Kidney tubule cell (primary cell): ENCODE results near the gene PLCB3.
"Not testable (repeated sequence)": the region's sequence is repeated elsewhere in the genome, so short reads cannot be mapped to it uniquely, and the experiment has no call there.

Experiments used
- DNase-seq: peaks from one replicate; pipeline ENCODE4 v3.0.0-alpha.2; 2018; ENCODE audit warnings: low spot score

PLCB3 gene

DNA sequence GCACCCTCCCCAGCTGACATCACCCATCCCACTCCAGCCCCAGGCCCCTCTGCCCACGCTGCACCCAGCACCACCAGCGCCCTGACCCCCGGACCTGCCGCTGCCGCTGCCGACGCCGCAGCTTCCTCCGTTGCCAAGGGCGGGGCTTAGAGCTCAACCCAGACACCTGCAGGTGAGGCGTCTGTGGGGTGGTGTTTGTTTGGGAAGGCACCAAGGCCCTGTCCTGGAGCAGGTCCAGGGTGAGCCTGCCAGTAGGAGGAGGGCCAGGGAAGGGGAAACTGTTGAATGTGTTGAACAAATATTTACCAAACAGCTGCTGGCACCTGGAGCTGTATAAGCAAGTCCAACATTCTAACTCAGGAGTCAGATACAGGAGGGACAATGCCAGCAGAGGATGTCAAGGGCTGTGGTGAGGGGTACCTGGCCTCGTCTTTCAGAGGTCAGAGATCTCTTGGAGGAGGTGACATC is 13.8 kb upstream of the PLCB3 start:
- DNase-seq: peak; percentile 42

DNA sequence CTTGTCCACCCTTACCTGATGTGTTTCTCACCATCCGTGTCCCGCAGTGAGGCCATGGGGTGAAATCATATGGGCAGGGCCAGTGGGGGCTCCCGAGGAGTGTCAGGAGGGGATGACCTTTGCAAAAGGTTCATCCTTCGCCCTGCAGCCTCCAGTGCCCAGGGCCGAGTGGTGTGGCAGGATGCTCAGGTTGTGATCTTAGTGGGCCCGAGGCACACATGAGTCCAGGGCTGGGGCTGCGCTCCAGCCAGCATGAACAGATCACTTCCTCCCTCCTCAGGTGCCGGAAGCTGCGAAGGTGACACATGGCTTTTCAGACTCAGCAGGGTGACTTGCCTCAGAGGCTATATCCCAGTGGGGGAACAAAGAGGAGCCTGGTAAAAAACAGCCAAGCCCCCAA is 13.3 kb upstream of the PLCB3 start:
- no peak for DNase-seq

DNA sequence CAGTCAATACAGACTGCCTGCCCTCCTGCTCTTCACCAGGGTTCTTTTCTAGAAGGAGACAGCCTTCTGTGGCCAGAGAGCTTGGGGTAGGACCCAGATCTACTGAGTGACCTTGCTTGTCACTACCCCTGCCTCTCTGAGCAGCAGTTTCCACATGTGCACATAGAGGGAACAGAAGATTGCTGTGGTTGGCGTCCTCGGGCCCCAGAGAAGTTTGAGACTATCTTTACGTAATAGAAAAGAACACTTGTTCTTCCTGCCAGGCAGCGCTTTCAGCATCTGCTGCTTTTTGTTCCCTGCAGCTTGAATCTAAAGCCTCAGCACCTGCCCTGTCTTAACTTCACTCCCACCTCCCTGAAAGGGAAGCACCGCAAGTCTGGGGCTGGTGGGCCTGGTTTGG is 12.3 kb upstream of the PLCB3 start:
- DNase-seq: no peak

DNA sequence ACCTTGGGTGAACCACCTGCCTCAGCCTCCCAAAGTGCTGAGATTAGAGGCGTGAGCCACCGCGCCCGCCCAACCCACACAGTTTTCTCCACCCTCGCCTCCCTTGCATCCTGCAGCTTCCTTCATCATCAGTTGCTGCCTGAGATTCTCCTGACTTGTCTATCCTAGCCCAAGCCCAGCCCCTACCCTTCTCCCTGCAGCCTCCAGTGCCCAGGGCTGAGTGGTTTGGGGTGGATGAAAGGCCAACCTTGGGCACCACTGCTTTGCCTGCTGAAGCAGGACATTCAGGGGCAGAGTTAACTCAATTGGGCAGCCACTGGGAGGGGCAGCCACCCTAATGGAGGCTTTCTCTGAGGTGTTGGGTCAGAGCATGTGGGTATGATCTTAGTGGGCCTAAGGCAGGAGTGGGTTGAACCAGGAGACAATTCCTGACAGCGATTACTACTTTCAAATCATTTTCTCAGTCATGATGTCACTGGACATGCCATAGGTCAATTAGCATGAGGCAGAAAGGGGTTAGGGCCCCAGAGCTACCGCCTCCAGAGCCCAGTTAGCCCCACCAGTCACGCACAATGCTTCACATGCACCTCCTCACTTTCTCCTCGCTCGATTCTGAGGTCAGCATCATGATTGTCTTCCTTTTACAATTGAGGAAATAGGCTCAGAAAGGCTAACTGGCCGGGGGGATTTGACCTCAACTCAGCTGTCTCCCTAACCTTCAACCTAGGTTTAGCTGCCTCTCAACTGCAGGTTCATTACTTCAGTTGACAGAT is 11.5 kb upstream of the PLCB3 start:
- DNase-seq: no peak

DNA sequence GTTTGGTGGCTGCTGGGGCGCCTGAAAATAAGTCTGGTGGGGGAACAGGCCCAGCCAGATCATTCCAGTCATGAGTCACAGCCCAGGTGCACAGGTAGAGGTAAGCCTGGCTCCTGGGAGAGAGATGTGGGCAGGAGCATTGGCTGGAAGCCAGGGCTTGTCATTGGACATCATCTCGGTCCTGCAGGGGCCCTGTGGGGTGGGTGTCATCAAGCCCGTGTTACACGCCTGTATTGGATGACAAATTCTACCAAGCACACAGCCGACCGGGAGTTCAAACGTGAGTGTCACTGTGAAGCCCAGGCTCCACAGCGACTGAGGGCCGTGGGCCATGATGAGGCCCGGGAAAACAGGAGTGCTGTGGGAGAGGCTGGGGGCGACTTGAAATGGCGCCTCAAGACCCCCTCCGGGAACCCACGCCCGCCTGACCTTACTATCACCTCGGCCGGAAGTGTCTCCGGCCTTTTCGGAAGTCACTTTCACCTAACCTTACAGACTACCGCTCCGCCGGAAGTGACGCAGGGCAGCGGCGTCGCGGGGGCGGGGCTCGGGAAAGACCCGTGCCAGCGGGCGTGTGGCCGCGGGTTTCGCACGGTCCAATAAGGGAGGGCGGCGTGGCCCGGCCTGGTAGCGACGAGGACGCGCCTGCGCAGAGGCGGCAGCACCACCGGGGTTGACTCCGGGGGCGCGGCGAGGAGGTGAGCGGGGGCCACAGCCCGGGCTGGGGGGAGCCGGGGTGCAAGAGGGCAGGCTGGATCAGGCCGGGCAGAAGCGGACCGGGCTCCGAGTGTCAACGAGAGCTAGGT is 10.7 kb upstream of the PLCB3 start, which contains the start of gene FKBP2:
Gene FKBP2 (plus strand): TSS at position 661 of the 806 bp plus-strand sequence. CDS start 1,293 bp downstream, outside the sequence.
- DNase-seq: peak; percentile 97

DNA sequence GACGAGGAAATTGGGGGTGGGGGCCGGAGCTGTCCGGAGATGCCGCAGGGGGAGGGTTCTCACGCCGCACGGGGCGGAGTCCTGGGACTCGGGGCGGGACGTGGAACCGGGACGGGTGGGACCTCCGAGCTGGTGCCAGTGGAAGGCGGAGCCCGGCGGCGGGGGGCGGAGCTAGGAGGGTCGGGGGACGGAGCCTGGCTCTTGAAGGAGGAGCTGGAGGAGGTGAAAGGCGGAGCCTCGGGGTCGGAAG is 10.2 kb upstream of the PLCB3 start:
- DNase-seq: peak; percentile 99

DNA sequence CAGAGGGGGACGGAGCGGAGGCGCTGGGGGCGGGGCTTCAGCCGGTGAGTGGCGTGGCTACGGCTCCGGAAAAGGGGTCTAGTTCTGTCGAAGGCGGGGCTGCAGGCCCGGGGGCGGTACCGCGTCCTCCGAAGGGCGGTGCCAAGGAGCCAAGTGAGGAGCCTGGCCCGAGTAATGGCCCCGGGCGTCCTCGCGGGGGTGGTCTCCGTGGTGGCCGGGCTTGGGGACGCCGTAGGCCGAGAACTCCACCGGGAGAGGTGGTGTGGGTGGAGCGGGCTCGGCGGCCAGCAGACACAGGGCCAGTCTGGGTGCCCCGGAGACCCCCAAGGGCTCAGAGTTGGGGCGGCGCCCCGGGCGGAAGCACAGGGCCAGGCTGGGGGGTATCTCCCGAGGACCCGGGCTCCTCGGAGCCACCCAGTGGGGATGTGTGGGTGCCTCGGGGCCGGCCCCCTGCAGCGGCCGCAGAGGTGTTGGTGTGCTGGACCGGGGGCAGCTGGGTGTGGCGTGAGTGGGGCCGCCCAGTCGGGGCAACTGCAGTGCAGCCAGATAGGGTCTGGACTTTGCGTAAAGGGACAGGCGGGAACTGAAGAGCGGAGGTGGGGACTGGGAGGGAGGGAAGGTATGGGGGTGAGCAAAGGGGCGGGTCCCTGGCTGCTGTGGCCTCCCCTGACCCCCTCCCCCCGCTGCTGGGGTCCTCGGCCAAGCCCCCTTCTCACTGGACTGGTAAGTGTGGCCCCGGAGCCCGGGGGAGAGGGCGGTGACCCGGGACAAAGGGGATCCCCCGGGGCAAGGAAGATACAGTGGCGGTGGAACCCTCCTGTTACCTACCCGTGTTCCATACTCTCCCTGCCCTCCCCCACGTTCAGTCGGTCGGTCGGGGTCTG is 9.6 kb upstream of the PLCB3 start:
- DNase-seq: peak; percentile 58

DNA sequence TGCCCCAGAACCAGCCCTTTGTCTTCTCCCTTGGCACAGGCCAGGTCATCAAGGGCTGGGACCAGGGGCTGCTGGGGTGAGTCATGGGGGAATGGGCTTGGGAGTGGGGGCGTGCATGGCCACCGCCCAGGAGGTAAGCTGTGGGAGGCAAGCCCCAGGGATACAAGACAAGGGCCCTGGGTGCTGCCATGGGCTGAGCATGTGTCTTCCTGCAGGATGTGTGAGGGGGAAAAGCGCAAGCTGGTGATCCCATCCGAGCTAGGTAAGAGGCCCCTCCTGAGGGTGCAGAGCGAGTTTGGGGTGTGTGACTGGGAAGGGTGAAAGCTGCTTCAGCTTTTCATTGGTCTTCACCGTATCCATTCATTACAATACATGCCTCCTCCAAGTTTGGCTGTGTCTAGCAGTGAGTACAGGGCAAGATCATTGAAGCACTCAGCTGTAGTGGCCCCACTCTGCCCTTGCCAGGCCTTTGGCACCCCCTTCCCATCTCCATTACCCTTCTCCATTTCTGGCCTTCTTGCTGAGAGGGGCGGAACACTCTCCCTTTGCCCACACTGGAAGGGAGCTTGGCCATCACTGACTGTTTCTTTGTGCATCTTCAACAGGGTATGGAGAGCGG is 8.0 kb upstream of the PLCB3 start:
- DNase-seq: peak; percentile 33

DNA sequence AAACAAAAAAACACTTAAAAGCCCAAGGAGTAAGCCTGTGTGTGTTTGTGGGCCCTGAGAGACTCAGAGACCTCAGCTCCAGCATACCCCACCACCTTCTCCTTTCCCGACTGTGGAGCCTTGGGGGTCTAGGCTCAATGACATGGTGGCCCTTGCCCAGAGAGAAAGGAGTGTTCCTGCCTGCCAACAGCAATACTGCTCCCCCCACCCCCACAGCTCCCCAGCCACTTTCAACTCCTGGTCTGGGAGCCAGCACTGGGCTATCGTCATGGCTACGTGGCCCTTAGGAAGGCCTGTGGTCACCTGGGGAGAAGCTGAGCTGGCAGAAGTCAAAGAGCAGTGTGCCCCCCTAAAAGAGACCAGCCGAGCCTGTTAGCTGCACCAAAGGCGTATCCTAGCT is 7.2 kb upstream of the PLCB3 start:
- no peak for DNase-seq

DNA sequence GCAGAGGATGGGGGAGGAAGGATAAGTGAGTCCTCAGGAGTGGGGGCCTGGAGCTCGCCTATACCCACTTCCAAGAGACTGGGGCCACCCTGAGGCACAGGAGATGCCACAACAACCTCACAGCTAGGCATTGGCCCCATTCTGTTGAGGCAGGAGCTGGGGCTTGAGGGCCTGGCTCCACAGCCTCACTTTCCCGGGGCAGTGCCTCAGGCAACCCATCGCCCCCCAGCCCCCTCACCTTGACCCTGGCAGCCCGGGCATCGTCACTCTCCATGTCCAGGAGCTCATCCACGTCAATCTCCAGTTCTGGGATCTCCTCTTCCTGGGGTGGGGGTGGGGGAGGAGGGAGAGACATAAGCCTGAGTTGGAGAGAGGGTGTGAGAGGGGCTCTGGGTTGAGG is 6.4 kb upstream of the PLCB3 start:
- no peak for DNase-seq

DNA sequence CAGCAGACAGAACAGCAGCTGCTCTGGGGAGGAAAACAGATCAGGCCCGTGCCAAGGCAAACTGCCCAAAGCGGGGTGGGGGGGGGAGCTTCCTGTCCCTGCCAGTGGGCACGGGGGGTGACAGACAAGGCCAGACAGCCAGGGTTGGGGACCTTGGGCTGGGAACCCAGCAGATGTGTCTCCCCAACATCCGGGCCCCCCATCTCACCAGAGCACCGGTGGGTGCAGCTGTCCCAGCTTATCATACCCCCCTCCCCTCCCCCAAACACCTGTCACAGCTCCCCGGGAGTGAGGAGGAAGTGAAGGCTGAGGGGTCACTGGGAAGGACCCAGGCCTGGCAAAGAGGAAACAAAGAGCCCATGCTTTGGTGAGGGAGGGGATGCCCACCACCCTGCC is 5.9 kb upstream of the PLCB3 start:
- peak; percentile 46 for DNase-seq

DNA sequence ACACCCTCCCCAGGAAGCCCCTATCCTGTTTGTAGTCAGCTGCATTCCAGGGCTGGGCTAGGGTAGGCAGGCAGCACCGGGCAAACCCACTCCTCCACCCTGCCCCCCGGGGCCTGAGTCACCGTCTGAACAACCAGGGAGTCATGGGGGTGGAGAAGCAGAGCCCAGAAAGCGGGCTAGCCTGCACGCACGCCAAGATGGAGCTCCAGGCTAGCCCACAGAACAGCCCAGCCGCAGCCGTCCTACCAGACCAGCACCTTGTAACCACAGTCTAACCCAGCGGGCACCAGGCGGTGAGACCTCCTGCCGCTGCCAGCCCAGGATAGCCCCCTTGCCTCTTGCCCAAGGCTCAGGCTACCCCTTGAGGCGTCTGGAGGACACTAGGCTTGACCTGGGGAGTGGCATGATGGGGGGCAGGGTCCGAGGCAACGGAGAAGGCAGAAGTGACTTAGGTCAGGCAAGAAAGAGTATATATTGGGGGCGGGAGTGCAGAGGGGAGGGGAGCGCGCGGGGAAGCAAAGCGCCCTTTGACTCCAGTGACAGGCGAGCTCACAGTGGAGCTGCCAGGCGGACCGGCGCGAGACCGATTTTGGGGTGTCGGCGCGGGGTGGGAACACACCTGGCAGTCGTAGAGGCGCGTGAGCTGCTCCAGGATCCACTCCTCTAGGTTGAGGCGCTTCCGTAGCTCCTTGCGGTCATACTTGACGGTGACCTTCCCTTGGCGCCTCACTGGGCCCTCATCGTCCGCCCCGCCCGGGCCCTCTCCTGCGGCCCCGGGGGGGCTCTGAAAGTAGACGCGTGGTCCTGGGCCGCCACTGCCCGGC is 5.3 kb upstream of the PLCB3 start:
- DNase-seq: peak; percentile 96

DNA sequence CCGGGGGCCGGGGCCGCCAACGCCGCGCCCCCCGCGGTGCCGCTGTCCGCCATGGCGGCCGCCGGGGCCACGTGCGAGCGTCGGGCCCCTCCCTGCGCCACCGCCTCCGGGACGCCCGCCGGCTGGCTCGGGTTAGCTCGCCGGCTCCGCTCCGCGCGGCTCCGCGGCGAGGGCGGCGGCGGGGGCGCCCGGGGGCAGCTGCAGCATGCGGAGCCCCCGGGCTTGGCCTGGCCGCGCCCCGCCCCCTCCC is 4.8 kb upstream of the PLCB3 start:
- DNase-seq: not testable (repeated sequence)

DNA sequence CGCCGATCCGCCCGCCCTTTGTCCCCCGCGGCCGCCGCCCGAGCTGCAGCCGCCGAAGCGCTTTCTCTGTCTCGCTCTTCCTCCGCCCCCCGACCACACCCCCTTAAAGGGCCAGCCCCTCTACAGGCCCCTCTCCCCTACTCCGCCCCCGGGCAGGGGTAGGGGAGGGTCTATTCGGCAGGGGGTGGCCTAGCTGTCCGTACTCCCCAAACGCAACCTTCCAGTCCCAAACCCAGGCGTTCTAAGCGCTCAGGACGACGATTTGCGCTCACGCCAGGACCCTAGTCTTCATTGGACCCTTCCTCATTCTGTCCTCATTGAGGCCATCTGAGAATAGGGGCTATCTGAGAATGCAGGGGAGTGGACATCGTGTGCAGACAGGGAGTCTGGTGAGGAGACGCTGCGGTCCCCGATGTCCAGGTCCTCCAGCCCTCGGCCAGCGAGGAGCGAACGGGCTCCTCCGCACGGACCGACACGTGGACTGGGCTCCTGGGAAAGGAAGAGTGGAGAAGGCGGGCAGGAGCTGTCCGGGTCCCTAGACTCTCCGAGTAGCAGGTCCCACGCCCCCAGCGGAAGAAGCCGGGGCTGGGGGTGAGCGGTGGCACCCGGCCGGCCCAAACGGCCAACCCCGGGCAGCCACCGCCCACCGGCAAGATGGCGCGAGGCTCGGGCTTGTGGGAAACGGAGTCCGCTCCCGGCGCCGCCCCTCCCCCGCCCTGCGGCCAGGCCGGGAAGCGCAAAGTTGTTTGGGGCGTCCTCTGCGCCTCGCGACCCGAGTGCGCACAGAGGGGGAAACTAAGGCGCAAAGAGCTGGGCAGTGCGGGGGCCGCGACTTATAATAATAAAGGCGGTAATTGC is 4.2 kb upstream of the PLCB3 start, which contains the start of gene PPP1R14B:
Gene PPP1R14B (minus strand): TSS at position 73 of the 858 bp plus-strand sequence. CDS start 270 bp downstream, outside the sequence.
- DNase-seq: peak; percentile 89

DNA sequence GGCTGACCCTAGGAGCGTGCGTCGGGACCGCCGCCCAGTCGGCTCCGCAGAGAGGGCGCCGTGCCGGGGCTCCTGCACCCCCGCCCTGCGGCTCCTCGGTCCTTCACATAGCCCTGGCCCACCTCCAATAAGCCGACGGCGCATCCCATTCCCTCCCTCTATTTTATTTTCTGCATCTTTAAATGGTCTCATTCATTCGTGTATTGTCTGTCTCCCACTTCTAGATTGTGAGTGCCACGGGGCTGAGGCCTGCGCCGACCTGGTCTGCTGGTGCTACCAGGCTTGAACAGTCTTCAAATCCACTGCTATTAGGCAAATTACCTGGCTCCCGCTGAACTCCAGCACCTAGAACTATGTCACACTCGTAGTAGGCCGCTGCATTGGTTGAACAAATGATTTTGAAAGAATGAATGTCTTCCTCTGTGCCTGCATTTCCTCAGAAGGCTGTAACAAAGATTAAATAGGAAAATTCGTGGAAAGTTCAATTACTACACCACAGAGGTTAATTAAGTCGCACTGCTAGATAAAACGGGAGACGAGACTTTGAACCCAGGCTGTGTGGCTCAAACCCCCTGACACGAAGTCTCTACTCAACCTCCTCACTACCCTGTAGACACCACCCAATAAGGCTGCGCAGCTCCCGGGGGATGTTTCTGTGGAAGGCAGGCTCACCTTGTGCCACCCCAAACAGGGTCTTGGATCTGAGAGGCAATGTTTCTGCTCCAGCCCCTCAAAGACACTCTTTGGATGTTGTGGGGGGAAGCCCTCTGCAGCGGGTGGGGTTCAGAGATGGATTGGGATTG is 3.4 kb upstream of the PLCB3 start:
- no peak for DNase-seq

DNA sequence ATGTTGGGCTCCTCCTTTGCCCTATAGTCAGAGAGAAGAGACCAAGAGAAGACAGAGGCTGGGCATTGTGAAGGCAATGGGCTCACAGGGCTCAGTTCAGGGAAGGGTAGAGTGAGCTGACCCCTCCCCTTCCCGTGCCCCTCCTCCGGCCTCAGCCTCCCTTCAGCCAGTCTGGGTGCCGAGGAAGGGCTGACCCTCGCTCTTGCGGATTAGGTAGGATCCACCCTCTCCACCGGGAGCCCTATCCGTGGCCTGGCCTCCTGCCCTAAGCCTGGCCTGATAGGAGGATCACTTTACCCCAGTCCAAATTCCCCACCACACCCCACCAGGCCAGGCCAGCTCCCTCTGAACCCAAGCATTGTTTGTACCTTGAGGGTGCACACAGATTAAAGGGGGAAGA is 2.8 kb upstream of the PLCB3 start:
- no peak for DNase-seq

DNA sequence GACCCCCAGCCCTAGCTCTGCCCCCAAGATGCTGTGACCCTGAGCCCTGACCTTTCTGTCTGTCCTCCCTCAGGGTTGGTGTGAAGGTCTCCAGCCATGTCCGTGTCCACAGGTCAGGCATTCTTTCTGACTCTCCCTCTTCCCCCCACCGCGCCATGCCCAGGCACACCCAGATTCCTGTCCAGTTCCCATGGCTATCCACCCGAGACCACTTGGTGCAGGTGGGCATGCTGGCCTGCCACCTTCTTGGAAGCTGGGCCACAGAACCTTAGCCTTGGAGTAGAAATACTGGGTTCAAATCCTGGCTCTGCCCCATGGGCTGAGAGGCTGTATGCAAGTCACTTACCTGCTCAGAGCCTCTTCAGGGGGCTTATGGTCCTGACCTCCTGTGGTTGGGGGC is 2.3 kb upstream of the PLCB3 start:
- no peak for DNase-seq

DNA sequence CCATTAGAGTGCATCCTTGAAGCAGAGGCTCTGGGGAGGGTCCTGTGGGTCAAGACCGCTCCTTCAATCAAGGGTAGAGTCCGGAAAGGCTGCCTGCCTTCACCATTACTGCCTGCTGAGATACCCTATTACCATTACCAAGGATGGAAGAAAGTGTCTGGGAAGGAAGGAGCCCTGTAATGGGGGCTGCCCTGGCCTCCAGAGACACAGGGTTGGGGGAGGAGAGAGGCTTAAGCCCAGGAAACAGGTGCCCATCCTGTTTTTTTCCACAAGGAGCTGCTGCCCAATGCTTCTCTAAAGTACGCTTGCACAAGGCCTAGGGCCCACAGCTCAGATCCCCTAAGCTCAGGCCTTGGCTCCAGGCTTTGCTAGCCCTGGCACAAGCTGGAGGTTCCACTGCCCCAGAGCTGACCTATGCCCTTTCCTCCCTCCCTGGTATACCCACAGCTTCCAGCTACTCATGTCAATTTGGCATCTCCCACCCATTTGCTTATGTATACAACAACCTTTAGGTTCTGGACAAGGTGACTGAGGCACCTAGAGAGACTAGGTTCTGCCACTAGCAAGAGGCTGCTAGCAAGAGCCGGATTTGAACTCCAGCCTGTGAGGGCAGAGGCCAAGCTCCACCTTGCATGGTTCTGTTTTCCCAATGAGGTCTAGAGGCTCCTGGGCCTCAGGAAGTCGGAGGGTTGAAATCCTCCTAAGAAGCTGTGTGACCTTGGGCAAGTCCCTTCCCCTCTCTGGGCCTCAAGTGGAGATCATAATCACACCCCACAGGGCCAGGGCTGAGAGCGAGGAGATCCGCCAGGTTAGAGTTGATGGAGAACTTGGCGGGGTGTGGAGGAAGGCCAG is 1.5 kb upstream of the PLCB3 start:
- DNase-seq: no peak
